ENCODE measurements around the gene PRM3.

PRM3 gene

DNA sequence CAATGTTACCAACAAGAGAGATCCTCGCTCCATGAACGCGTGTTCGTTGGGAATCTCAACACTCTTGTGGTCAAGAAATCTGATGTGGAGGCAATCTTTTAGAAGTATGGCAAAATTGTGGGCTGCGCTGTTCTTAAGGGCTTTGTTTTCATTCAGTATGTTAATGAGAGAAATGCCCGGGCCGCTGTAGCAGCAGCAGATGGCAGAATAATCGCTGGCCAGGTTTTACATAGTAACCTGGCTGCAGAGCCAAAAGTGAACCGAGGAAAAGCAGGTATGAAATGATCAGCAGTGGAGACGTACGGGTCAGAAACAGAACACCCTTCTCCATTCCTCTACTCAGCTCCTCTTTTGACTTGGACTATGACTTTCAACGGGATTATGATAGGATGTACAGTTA lies 30.8 kb downstream of the PRM3 start:
- DNase-seq (ENCODE audit: low read depth in 2 of 2) = no peak

DNA sequence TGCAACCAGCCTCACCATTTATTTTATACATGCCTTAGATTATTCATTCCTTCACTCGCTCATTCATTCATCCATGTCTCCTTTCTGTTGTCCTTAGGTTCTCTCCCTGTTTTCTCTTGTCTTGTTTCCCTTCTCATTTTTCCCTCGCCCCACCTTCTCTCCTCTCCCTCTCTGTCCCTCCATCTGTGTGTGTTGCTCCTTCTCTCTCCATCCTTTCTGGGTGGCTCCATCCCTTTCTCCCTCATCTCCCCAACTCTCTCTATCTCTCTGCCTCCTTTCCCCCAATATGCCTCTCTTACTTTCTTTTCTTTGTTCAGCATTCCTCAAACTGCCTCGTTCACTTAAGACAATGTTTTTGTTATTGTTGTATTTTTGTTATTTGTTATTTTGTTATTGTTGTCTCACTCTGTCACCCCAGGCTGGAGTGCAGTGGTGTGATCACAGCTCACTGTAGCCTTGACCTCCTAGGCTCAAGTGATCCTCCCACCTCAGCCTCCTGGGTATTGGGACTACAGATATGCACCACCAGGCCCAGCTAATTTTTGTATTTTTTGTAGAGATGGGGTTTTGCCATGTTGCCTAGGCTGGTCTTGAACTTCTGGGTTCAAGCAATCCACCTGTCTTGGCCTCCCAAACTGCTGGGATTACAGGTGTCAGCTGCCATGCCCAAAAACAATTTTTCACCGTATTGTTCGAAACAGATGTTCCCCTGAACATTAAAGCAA lies 31.8 kb downstream of the PRM3 start:
- DNase-seq (ENCODE audit: low read depth in 2 of 2) = no peak

DNA sequence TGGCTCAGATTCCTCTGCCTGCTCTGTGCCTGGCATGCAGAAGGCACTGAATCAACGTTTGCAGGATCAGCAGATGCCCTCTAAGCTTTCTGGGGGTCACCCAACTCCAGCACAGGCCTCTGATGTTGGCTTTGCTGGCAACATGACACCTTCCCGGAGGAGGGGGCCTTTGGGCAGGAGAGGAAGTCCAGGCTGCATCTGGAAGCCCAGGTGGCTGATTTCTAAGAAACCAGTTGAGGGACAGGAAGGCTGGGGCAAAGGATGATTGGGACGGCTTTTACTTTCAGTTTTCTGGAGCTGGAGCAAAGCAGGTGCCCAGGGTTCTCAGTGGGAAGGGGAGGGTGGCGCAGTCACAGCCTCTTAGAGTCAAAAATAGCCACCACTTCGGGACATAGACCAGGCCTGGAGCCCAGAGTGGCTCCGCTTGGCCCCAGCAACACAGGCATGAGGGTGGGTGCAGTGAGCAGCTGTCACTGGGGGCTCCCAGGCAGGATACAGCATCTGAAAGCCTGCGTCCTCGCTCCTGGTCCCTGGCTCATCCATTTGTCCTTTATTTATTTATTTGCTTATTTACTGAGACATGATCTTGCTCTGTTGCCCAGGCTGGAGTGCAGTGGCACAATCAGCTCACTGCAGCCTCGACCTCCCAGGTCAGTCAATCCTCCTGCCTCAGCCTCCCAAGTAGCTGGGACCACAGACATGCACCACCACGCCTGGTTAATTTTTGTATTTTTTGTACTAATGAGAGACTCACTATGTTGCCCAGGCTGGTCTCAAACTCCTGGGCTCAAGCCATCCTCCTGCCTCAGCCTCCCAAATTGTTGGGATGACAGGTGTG lies 32.6 kb downstream of the PRM3 start:
- no peak for DNase-seq (ENCODE audit: low read depth in 2 of 2)

DNA sequence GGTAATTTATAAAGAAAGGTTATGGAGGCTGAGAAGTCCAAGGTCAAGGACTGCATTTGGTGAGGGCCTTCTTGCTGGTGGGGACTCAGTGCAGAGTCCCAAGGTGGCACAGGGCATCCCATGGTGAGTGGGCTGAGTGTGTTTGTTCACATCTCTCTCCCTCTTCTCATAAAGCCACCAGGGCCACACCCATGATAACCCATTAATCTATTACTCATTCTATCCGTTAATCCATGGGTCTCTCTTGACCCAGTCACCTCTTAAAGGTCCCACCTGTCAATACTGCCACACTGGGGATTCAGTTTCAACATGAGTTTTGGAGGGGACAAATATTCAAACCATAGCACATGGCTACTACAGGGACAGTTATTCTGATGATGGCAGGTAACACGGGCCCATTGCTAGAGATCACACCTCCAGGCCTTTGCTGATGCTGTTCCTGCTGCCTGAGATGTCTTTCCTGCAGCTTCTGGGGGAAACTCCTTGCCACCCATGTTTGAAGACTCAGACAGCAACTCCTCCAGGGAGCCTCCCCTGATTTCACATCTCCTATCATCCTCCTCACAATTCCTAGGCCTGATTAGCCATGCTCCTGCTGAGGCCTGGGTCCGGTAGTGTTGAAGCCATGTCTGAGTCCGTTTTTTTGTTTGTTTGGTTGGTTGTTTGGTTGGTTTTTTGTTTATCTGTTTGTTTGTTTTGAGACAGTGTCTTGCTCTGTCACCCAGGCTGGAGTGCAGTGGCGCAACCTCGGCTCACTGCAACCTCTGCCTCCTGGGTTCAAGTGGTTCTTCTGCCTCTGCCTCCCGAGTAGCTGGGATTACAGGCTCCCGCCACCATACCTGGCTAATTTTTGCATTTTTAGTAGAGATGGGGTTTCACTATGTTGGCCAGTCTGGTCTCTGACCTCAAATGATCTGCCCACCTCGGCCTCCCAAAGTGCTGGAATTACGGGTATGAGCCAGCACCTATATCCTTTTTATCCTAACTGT lies 33.5 kb downstream of the PRM3 start:
- DNase-seq (ENCODE audit: low read depth in 2 of 2) = no peak

DNA sequence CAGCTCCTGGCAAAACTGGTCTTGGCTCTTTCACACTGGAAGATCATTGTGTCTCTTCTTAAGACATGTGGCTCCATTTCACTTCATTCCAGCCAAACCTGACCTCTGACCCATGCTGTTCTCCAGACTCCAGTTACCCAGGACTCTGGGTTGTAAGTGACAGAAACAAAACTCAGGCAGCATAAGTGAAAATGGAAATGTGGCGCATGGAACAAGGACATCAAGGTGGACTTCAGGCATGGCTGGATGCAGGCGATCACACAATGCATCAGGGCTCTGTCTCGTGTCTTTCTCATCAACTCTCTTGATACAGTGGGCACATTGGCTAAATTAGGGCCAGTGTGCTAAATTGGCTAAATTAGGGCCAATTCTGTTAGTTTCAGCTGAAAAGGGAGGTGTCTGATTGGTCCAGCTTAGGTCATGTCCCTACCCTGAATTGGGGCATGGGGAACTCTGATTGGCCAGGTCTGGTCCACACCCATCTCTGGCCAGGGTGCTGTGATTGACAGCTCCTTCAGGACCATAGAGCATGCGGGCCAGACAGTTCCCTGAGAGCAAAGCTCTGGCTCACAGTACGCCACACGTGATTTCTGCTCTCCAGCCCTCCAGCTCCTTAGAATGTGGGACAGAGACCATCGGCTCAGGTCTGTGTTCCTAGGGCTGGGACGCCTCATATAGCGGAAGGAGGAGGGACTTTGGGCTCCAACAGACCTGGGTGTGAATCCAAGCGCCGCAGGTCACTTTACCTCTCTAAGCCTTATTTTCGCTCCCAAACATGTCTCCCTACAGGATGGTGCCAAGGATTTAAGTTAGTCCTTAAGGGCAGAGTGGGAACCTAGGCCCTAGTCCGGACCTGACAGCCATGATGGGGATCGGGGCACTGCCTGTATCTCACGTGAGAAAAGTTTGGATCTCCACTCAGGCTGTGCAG lies 34.9 kb downstream of the PRM3 start:
- DNase-seq (ENCODE audit: low read depth in 2 of 2) = no peak

DNA sequence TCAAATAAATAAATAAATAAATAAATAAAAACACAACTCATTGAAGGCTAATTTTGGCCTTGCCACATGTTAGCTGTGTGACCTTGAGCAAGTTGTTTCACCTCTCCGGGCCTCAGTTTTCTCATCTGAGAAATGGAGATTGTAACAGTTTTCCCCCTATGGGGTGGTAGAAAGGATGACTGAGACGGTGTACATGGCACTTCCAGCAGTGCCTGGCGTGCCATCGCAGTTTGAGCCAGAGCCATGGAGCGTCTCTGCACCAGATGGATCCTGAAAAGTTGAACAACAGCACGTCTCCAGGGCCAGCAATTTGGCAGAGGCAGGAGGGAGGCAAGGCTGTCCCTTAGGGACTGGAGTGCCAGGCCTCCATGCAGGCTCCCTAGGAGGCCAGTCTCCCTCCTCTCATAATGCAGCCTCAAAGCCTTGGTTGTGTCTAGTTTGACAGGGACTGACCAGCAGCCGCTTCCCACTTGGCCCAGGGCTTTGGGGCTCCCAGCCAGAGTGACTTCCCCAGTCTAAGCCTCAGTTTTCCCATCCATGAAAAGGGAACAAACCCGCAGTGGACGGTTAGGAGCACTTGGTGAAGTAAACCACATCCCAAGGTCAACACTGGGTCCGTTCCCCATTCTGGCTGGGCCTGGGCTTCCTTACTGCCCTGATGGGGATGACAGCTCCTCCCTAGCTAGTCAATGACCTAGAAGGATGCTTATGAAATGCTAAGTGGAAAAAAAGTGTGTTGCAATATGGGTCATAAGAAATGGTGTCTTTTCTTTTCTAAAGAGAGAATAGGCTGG lies 36.8 kb downstream of the PRM3 start:
- DNase-seq (ENCODE audit: low read depth in 2 of 2) = no peak

DNA sequence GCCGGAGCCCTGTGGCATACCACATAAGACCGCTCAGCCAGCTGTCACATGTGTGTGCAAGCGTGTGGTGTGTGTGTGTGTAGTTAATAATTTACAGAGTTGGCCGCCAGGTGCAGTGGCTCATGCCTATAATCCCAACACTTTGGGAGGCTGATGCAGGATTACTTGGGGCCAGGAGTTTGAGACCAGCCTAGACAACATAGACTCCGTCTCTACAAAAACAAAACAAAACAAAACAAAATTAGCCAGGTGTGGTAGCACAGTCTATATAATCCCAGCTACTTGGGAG lies 37.8 kb downstream of the PRM3 start:
- no peak for DNase-seq (ENCODE audit: low read depth in 2 of 2)

- DNase-seq (ENCODE audit: low read depth in 2 of 2) = no peak
These were observed 38.3 kb downstream of the PRM3 start for GRCh38 chr16:11234884-11235702.

GRCh38 chr16:11233727-11234376 lies 39.6 kb downstream of the PRM3 start:
- peak; percentile 48 to 68 for DNase-seq (ENCODE audit: low read depth in 2 of 2)

DNA sequence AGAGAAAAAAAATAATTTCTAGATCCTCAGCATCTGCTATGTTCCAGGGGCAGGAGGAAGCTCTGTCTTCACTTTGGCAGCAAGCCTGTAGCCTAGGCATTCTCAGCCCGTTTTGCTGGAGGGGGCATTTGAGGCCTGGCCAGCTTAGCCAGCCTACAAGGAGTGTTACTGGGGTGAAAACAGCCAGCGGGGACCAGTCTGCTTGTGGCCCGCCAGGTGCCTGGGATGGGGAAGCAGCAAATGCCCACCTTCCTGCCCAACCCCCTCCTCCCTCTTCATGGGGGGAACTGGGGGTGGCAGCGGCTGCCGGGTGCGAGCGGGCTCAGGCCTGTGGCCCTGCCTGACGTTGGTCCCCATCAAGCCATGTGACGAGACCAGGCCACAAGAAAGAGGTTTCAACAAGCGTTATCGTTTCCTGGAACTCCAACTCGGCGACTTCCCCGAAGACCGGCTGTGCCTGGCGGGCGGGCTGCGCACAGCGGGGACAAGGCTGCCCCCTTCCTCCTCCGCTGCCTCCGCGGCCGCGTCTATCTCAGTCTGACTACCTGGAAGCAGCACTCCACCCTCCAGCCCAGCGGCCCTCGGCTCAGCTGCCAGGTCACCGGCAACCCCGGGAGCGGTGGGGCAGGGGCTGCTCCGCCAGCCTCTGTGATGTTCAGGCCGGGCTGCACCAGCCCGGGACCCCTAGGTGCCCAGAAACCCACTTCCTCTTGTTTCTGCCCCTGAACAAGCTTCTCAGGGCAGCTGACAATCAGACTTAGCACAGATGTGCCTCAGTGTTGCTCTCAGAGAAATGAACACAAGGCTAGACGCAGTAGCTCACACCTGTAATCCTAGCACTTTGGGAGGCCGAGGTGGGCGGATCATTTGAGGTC lies 40.3 kb downstream of the PRM3 start:
- DNase-seq (ENCODE audit: low read depth in 2 of 2) = peak; percentile 73 to 84

DNA sequence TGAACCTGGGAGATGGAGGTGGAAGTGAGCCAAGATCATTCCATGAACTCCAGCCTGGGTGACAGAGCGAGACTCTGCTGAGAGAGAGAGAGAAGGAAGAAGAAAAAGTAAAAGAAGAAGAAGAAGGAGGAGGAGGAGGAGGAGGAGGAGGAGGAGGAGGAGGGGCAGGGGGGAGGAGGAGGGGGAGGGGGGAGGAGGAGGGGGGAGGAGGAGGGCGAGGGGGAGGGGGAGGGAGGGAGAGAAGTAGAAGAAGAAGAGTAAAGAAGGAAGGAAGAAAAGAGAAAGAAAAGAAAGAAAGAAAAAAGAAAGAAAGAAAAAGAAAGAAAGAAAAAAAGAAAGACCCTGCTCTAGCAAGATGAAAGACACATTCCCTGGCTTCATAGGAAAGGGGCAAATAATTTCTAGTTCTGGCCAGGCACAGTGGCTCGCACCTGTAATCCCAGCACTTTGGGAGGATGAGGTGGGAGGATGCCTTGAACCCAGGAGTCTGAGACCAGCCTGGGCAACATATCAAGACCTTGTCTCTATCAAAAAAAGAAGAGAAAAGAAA lies 41.1 kb downstream of the PRM3 start:
- DNase-seq (ENCODE audit: low read depth in 2 of 2) = no peak

DNA sequence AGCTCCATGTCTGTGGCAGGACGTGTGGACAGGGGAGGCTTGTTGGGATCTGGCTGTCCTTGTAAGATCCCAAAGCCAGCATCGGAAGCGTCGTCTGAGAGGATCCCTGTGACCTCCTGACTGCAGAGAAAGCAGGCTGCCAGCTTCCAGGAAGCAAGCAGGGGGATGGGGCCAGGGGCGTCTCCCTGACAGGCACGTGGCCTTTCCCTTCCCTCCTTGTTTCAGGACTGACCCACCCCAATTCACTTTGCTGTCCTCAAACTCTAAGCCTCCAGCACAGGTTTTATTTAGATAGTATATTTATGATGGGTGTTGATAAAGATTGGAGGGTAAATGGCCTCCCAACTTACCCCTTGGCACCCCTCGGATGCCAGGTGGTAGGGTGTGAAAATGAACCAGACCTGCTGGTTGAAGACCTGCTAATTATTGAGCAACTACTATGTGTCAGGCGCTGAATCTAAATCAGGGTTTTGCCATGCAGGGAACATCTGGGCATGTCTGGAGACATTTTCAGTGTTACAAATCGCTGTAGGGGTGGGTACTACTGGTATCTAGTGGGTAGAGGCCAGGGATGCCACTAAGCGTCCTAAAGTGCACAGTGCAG lies 42.0 kb downstream of the PRM3 start:
- DNase-seq (ENCODE audit: low read depth in 2 of 2) = no peak

DNA sequence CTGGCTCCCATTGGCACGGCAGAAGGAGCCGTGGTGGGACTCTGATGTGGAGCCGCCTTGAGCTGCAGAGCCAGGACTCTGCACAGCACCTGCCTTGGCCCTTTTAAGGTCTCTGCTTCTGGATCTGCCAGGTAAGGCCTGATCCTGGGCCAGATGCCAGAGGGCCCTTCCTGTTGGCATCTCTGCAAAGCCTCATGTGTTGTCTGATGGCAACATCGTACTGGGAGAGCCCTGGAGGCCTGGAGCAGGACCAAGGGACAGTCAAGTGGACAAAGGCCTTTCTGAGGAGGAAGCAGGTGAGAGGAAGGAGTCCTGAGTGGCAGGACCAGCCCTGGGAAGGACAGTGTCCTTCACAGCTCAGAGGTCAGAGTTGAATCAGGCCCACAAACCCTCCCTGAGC lies 43.5 kb downstream of the PRM3 start:
- DNase-seq (ENCODE audit: low read depth in 2 of 2) = no peak

GRCh38 chr16:11229432-11229831 lies 44.0 kb downstream of the PRM3 start:
- DNase-seq (ENCODE audit: low read depth in 2 of 2) = no peak

DNA sequence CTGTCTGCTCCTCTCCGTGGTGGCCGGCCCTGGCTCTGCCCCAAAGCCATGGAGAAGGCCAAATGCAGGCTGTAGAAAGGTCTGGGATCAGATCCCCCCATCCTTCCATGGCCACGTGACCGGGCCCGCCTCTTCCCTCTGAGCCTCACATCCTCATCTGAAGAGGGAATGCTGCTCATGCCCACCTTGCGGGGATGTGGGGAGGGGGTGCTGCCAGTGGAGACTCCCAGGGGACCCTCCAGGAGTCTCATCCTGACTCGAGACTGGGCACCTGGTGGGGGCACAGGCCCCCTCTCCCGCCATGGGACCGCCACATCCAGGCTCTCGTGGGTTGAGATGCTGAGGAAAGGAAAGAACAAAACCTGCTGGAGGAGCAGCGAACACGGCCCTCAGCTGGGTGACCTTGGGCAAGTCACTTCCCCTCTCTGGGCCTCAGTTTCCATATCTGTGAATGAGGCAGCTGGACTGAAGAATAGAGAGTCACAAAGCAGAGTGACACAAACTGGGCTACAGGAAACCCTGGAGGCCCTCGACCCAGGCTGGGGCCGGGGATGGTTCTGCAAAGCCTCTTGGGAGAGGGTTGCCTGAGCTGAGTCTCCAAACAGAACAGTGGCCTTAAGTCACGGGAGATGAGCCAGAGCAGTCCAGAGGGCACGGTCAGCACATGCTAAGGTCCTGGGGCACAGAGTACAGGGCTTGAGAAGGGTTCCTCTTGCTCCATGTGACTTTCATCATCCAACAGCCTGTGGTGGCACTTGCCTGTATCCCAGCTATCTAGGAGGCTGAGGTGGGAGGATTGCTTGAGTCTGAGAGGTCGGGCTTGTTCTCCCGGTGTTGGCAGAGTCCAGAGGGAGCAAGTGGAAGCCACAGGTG lies 47.5 kb downstream of the PRM3 start:
- no peak for DNase-seq (ENCODE audit: low read depth in 2 of 2)
